ENCODE measurements around the gene PDE10A.

Gene PDE10A

DNA sequence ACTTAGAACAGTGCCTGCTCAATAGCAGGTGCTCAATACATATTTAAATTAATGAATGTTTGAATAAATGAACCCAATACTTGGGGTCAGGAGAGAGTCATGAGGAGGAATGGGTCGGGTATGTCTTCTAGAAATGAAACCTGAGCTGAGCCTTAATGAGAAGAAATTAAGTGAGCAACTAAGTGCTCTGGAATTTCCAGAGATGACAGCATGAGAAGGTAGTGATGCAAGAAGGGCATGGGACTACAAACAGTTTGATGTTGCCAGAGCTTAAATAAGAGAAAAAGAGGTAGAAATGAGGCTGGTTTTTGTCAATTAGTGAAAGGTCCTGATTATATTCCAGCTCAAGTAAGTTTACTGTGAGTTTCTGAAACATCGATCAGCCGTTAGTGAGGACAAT, 82.9 kb downstream of the PDE10A start:
- H3K4me3 ChIP-seq (ENCODE audit: low read depth, low read length): no peak overlapping the region
- H3K4me1 ChIP-seq (ENCODE audit: control insufficient read depth, insufficient read depth, low read length): peaks cover 5% of the 10 kb centered on the region
- no peaks in the 10 kb centered on the region for H3K9me3 ChIP-seq (ENCODE audit: control insufficient read depth, insufficient read depth, low read length)

DNA sequence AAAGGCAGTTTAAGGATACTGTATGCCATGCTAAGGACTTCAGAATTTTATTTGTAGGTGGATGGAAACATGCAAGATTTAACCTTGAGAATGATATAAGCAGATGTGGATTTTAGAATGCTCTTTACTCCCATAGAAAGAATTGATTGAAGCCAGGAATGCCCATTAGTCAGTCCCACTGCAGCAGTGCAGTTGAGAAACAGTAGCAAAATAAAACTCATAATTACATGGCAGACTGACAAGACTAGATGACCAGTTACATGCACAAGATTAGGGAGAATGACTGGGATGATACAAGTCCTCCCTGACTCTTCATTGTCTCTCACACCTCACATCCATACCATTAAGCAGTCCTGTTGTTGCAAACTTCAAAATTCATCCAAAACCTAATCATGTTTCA, 83.9 kb downstream of the PDE10A start:
- no peak overlapping the region for H3K4me3 ChIP-seq (ENCODE audit: low read depth, low read length)
- no peaks in the 10 kb centered on the region for H3K36me3 ChIP-seq (ENCODE audit: control insufficient read depth, insufficient read depth, low read length)
- no peaks in the 10 kb centered on the region for H3K27me3 ChIP-seq (ENCODE audit: control insufficient read depth, insufficient read depth, low read length)
- peaks cover 9% of the 10 kb centered on the region for H3K4me1 ChIP-seq (ENCODE audit: control insufficient read depth, insufficient read depth, low read length)
- H3K9ac ChIP-seq (ENCODE audit: low read depth, low read length): no peak overlapping the region
- no peaks in the 10 kb centered on the region for H3K9me3 ChIP-seq (ENCODE audit: control insufficient read depth, insufficient read depth, low read length)
- H3K27ac ChIP-seq (ENCODE audit: low read depth, low read length): no peak overlapping the region

More for the DNA sequence above, 82.9 kb downstream of the PDE10A start:
- Histone ChIP-seq H3K27me3 (ENCODE audit: control insufficient read depth, insufficient read depth, low read length) (no peaks in the 10 kb centered on the region), H3K27ac (ENCODE audit: low read depth, low read length) (no peak overlapping the region), H3K9ac (ENCODE audit: low read depth, low read length) (no peak overlapping the region), H3K36me3 (ENCODE audit: control insufficient read depth, insufficient read depth, low read length) (no peaks in the 10 kb centered on the region)

DNA sequence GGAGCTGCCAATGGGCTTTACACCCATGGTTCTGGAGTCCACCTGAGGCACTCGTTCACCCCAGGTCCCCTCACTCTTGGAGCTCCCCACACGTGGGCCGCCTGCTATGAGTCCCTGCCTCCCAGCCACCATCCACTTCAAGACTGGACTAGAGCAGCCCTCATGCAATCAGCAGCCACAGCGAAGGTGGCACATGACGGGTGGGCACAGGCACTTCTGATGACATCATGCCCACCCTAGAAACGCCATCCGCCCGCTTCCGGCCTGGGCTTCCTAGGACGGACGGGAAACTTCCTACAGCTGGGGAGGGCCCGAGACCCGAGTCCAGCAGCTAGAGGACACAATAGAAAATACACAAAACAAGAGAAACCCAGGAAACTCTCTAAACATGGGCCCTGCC, 85.5 kb downstream of the PDE10A start:
- Histone ChIP-seq H3K27me3 (ENCODE audit: control insufficient read depth, insufficient read depth, low read length) (no peaks in the 10 kb centered on the region), H3K4me1 (ENCODE audit: control insufficient read depth, insufficient read depth, low read length) (peaks cover 7% of the 10 kb centered on the region), H3K9ac (ENCODE audit: low read depth, low read length) (no peak overlapping the region), H3K36me3 (ENCODE audit: control insufficient read depth, insufficient read depth, low read length) (no peaks in the 10 kb centered on the region), H3K27ac (ENCODE audit: low read depth, low read length) (no peak overlapping the region), H3K9me3 (ENCODE audit: control insufficient read depth, insufficient read depth, low read length) (no peaks in the 10 kb centered on the region), H3K4me3 (ENCODE audit: low read depth, low read length) (no peak overlapping the region)

DNA sequence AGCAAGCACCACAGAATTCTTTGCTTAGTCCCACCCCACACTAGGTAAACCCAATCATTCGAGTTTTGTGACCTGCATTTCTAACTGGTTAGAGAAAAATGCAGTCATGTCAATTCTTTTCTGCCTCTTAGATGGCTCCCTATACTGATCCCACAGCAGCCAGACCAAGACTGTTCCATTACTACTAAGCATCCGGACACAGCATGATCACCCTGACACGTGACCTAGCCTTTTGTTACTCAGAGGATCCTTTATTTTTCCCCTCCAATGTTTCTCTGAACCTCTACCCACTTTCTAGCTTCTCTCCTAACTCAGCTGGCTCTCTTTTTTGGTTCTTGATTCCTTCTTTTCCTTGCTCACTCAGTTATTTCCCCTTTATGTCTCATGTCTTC, 87.9 kb downstream of the PDE10A start:
- Histone ChIP-seq H3K9ac (ENCODE audit: low read depth, low read length) (no peak overlapping the region), H3K9me3 (ENCODE audit: control insufficient read depth, insufficient read depth, low read length) (no peaks in the 10 kb centered on the region), H3K4me1 (ENCODE audit: control insufficient read depth, insufficient read depth, low read length) (peaks cover 7% of the 10 kb centered on the region), H3K36me3 (ENCODE audit: control insufficient read depth, insufficient read depth, low read length) (no peaks in the 10 kb centered on the region), H3K27me3 (ENCODE audit: control insufficient read depth, insufficient read depth, low read length) (no peaks in the 10 kb centered on the region), H3K4me3 (ENCODE audit: low read depth, low read length) (no peak overlapping the region), H3K27ac (ENCODE audit: low read depth, low read length) (no peak overlapping the region)

DNA sequence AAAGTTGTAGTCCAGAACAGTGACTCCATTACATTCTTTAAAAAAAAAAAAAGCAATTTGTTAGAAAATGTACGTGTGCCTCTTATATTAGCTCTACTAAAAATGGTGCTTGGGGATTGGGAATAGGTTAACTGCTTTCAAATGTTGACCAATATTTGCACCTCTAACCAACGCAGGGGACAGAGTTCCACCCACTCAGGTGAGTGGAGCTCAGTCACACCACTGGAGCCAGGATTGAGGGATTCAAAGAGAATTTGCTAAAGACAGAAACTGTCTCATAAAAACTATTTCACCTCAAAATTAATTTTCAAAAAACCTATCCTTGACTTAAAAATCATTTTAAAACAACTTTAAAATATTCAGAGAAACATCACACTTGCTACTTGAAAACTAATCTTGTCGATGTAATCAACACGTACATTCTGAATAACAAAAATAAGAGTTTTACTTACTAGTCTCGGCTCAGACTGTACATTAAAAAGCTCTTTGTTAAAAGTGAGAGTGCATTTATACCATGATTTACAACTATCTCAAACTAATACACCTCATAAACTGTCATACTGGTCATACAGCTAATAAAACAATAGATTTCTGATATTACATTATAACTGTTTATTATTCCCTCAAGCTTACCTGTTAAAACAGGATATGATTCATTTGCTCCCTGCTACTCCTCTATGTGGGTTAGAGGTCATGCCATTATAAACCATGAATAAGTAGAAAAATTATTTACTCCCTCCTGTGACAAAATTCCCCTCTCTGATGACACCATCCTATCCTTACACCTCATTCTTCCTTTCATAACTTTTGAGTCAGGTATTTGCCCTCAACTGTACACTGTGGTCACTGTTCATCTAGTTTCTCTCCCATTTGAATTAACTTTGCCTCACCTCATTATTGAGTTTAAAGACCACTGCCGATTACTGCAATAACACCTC, 88.6 kb downstream of the PDE10A start:
- no peak overlapping the region for H3K27ac ChIP-seq (ENCODE audit: low read depth, low read length)

DNA sequence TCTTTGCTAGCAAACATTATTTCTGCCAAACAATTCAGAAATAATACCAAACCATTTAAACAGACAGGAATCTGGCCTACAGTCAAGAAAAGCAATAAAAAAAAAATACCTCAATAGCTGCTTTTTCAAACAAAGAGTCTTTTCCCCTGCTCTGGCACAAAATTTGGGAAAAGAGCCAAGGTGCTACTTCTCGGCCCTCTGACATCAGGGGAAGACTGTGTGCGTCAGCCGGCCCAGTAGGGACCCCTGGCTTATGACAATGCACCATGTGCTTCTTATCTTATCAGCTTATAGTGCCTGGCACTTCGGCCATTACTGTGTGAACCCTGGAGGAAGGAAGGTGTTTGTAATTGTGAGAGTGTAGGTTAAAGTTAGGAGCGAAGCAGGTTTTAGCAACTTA, 89.4 kb downstream of the PDE10A start:
- H3K27ac ChIP-seq (ENCODE audit: low read depth, low read length): no peak overlapping the region
- no peak overlapping the region for H3K9ac ChIP-seq (ENCODE audit: low read depth, low read length)

More for the DNA sequence above, 88.6 kb downstream of the PDE10A start:
- Histone ChIP-seq H3K36me3 (ENCODE audit: control insufficient read depth, insufficient read depth, low read length) (no peaks in the 10 kb centered on the region), H3K9me3 (ENCODE audit: control insufficient read depth, insufficient read depth, low read length) (no peaks in the 10 kb centered on the region), H3K4me1 (ENCODE audit: control insufficient read depth, insufficient read depth, low read length) (peaks cover 7% of the 10 kb centered on the region), H3K4me3 (ENCODE audit: low read depth, low read length) (no peak overlapping the region), H3K9ac (ENCODE audit: low read depth, low read length) (no peak overlapping the region), H3K27me3 (ENCODE audit: control insufficient read depth, insufficient read depth, low read length) (no peaks in the 10 kb centered on the region)

DNA sequence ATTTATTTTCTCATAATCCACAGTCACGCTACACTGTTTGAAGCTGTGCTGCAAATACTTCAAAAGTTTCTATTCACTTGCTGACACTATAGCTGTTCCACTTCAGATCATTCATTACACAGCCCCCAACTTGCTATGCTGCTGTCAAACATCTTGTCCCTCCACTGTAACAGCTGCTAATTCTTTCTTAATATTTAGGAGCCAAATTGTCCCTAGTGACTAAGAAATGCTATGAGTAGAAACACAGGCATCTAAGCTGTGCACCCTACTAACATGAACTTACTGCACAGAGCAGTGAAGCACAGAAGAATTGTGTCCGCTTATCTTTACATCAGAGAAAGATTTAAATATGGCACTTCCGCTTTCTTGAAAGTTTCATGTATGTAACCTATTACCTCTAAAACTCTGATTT, 91.3 kb downstream of the PDE10A start:
- no peaks in the 10 kb centered on the region for H3K9me3 ChIP-seq (ENCODE audit: control insufficient read depth, insufficient read depth, low read length)
- H3K4me1 ChIP-seq (ENCODE audit: control insufficient read depth, insufficient read depth, low read length): peaks cover 7% of the 10 kb centered on the region
- H3K27ac ChIP-seq (ENCODE audit: low read depth, low read length): no peak overlapping the region
- no peak overlapping the region for H3K4me3 ChIP-seq (ENCODE audit: low read depth, low read length)
- H3K36me3 ChIP-seq (ENCODE audit: control insufficient read depth, insufficient read depth, low read length): no peaks in the 10 kb centered on the region
- no peaks in the 10 kb centered on the region for H3K27me3 ChIP-seq (ENCODE audit: control insufficient read depth, insufficient read depth, low read length)
- H3K9ac ChIP-seq (ENCODE audit: low read depth, low read length): no peak overlapping the region

More for the DNA sequence above, 89.4 kb downstream of the PDE10A start:
- no peaks in the 10 kb centered on the region for H3K9me3 ChIP-seq (ENCODE audit: control insufficient read depth, insufficient read depth, low read length)
- no peak overlapping the region for H3K4me3 ChIP-seq (ENCODE audit: low read depth, low read length)
- H3K36me3 ChIP-seq (ENCODE audit: control insufficient read depth, insufficient read depth, low read length): no peaks in the 10 kb centered on the region
- no peaks in the 10 kb centered on the region for H3K27me3 ChIP-seq (ENCODE audit: control insufficient read depth, insufficient read depth, low read length)
- H3K4me1 ChIP-seq (ENCODE audit: control insufficient read depth, insufficient read depth, low read length): peaks cover 7% of the 10 kb centered on the region

DNA sequence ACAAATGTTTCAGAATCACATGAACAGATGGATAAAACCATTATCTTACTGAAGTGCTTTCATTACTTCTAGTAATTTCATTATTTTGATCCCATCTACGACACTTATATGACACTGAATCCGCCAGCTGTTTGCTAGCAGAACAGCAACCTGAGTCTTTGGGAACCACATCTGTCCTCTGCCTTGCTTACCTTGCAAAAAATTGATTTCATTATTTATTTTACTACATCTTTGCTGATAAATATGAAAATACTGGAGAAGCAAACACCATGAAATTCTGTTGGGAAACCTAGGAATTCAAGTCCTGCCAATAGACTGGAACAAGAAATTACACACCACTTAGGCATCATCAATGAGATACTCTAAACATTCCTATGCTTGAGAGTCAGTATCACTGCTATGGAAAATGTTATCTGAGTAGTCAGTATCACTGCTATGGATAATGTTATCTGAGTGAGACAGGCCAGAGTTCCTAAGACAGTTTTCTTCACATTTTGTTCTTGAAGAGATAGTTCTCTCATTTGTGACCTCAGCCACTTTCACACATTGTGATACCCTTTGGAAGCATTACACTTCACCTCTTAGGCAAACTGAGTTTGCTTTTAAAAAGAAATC, 91.9 kb downstream of the PDE10A start:
- Histone ChIP-seq H3K27me3 (ENCODE audit: control insufficient read depth, insufficient read depth, low read length) (no peaks in the 10 kb centered on the region), H3K27ac (ENCODE audit: low read depth, low read length) (no peak overlapping the region)

DNA sequence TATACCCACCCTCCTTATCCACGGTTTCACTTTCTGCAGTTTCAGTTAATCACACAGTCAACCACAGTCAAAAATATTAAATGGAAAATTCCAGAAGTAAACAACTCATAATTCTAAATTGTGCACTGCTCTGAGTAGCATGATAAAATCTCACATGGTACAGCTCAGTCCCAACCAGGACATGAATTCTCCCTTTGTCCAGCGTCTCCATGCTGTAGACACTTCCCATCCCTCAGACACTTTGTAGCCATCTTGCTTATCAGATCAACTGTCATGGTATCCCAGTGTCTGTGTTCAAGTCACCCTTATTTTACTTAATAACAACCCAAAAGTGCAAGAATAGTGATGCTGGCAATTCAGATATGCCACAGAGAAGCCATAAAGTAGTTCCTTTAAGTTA, 94.7 kb downstream of the PDE10A start:
- no peaks in the 10 kb centered on the region for H3K36me3 ChIP-seq (ENCODE audit: control insufficient read depth, insufficient read depth, low read length)
- H3K9me3 ChIP-seq (ENCODE audit: control insufficient read depth, insufficient read depth, low read length): no peaks in the 10 kb centered on the region
- no peak overlapping the region for H3K27ac ChIP-seq (ENCODE audit: low read depth, low read length)
- no peak overlapping the region for H3K9ac ChIP-seq (ENCODE audit: low read depth, low read length)
- no peaks in the 10 kb centered on the region for H3K4me1 ChIP-seq (ENCODE audit: control insufficient read depth, insufficient read depth, low read length)
- no peaks in the 10 kb centered on the region for H3K27me3 ChIP-seq (ENCODE audit: control insufficient read depth, insufficient read depth, low read length)
- H3K4me3 ChIP-seq (ENCODE audit: low read depth, low read length): no peak overlapping the region

More for the DNA sequence above, 91.9 kb downstream of the PDE10A start:
- no peak overlapping the region for H3K4me3 ChIP-seq (ENCODE audit: low read depth, low read length)
- no peaks in the 10 kb centered on the region for H3K36me3 ChIP-seq (ENCODE audit: control insufficient read depth, insufficient read depth, low read length)
- peaks cover 7% of the 10 kb centered on the region for H3K4me1 ChIP-seq (ENCODE audit: control insufficient read depth, insufficient read depth, low read length)
- no peaks in the 10 kb centered on the region for H3K9me3 ChIP-seq (ENCODE audit: control insufficient read depth, insufficient read depth, low read length)
- no peak overlapping the region for H3K9ac ChIP-seq (ENCODE audit: low read depth, low read length)

DNA sequence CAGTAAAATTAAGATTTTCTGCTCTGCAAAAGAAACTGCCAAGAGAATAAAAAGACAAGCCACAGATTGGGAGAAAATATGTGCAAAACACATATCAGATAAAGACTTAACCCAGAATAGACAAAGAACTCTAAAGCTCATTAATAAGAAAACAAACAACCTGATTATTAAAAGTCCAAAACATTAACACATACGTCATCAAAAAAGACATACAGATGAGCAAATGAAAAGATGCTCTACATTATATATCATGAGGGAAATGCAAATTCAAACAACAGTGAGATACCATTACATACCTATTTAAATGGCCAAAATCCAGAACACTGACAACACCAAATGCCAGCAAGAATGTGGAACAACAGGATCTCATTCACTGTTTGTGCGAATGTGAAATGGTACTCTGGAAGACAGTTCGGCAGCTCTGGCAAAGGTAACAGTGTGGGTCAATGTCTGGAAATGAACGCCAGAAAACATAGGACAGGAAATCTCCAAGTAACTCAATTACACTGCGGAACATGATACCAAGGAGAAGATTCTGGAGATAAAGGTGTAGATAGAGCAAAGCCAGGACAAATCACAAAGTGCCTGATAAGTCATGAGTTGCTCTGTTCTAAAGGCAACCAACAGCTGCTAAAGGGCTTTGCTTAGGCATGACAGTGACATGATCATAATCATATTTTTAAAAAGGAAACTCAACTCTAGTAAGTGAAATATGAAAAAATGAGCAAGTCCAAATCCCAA, 96.8 kb downstream of the PDE10A start:
- Histone ChIP-seq H3K9ac (ENCODE audit: low read depth, low read length) (no peak overlapping the region), H3K27ac (ENCODE audit: low read depth, low read length) (no peak overlapping the region), H3K4me3 (ENCODE audit: low read depth, low read length) (no peak overlapping the region), H3K36me3 (ENCODE audit: control insufficient read depth, insufficient read depth, low read length) (no peaks in the 10 kb centered on the region), H3K4me1 (ENCODE audit: control insufficient read depth, insufficient read depth, low read length) (no peaks in the 10 kb centered on the region), H3K27me3 (ENCODE audit: control insufficient read depth, insufficient read depth, low read length) (no peaks in the 10 kb centered on the region), H3K9me3 (ENCODE audit: control insufficient read depth, insufficient read depth, low read length) (no peaks in the 10 kb centered on the region)

All from HUES48 (cell line).